Measurements from ENCODE around the gene NT5DC4. TPM values are rescaled to one million over a fixed set of nuclear protein-coding genes. Genes with fewer than 3 reads are reported as not detected.

NT5DC4 gene
- total RNA-seq, result not detected
- long read RNA-seq, donor 1, result 0 reads
- long read RNA-seq, donor 2, result 0 reads

GRCh38 chr2:112720785-112721184 lies at the start of gene NT5DC4:
Gene NT5DC4, plus strand, starts transcription at chr2:112721020. Its CDS starts 60 bp downstream, at chr2:112721080.
- DNase-seq (ENCODE audit: low spot score), result no peak
- intact Hi-C loops (cut with DNase I), result loop anchor here (2.0 to 10.0 kb wide), 2 partner anchors 28 to 96 kb away; no protein-coding TSS in a partner anchor

- intact Hi-C loops (cut with DNase I), result loop anchor here in 1 of 2 donors (5.0 kb wide), 1 partner anchor 590 kb away; no protein-coding TSS in a partner anchor
- DNase-seq (ENCODE audit: low spot score), result no peak
Observed at GRCh38 chr2:112671801-112672200, 49.0 kb upstream of the NT5DC4 start.

- no peak for DNase-seq (ENCODE audit: low spot score)
- intact Hi-C loops (cut with DNase I), result loop anchor here in 1 of 2 donors (5.0 kb wide), 1 partner anchor 591 kb away; no protein-coding TSS in a partner anchor
Observed at GRCh38 chr2:112673008-112673407, 47.8 kb upstream of the NT5DC4 start.

- peak; percentile 94 for DNase-seq (ENCODE audit: low spot score)
- intact Hi-C loops (cut with DNase I), result loop anchor here in 1 of 2 donors (5.0 kb wide), 1 partner anchor 592 kb away; no protein-coding TSS in a partner anchor
Observed at GRCh38 chr2:112674229-112674628, 46.6 kb upstream of the NT5DC4 start.

GRCh38 chr2:112679484-112679883 lies 41.3 kb upstream of the NT5DC4 start:
- intact Hi-C loops (cut with DNase I), result no loop called here
- no peak for DNase-seq (ENCODE audit: low spot score)

- DNase-seq (ENCODE audit: low spot score), result no peak
- intact Hi-C loops (cut with DNase I), result no loop called here
Observed at GRCh38 chr2:112680666-112681101, 40.1 kb upstream of the NT5DC4 start.

- no peak for DNase-seq (ENCODE audit: low spot score)
- intact Hi-C loops (cut with DNase I), result no loop called here
Observed at GRCh38 chr2:112682101-112682500, 38.7 kb upstream of the NT5DC4 start.

- intact Hi-C loops (cut with DNase I), result no loop called here
- no peak for DNase-seq (ENCODE audit: low spot score)
Observed at GRCh38 chr2:112683550-112684414, 37.0 kb upstream of the NT5DC4 start.

- no peak for DNase-seq (ENCODE audit: low spot score)
- intact Hi-C loops (cut with DNase I), result no loop called here
Observed at GRCh38 chr2:112684415-112684775, 36.4 kb upstream of the NT5DC4 start.

- intact Hi-C loops (cut with DNase I), result no loop called here
- no peak for DNase-seq (ENCODE audit: low spot score)
Observed at GRCh38 chr2:112685271-112685884, 35.4 kb upstream of the NT5DC4 start.

- no peak for DNase-seq (ENCODE audit: low spot score)
Observed at GRCh38 chr2:112686348-112687217, 34.2 kb upstream of the NT5DC4 start.

GRCh38 chr2:112687522-112687921 lies 33.3 kb upstream of the NT5DC4 start:
- no peak for DNase-seq (ENCODE audit: low spot score)
- intact Hi-C loops (cut with DNase I), result no loop called here

More at GRCh38 chr2:112686348-112687217, 34.2 kb upstream of the NT5DC4 start:
- intact Hi-C loops (cut with DNase I), result no loop called here

- intact Hi-C loops (cut with DNase I), result no loop called here
- no peak for DNase-seq (ENCODE audit: low spot score)
Observed at GRCh38 chr2:112688086-112688880, 32.5 kb upstream of the NT5DC4 start.

GRCh38 chr2:112690853-112691401 lies 29.9 kb upstream of the NT5DC4 start:
- intact Hi-C loops (cut with DNase I), result no loop called here
- peak; percentile 90 for DNase-seq (ENCODE audit: low spot score)

GRCh38 chr2:112691881-112692281 lies 28.9 kb upstream of the NT5DC4 start:
- no peak for DNase-seq (ENCODE audit: low spot score)
- intact Hi-C loops (cut with DNase I), result loop anchor here in 1 of 2 donors (2.0 kb wide), 1 partner anchor 29 kb away; the partner anchor contains the start of gene NT5DC4

GRCh38 chr2:112692495-112692911 lies 28.3 kb upstream of the NT5DC4 start:
- peak; percentile 83 for DNase-seq (ENCODE audit: low spot score)
- intact Hi-C loops (cut with DNase I), result loop anchor here in 1 of 2 donors (2.0 kb wide), 1 partner anchor 28 kb away; the partner anchor contains the start of gene NT5DC4

GRCh38 chr2:112692918-112693317 lies 27.9 kb upstream of the NT5DC4 start:
- DNase-seq (ENCODE audit: low spot score), result no peak
- intact Hi-C loops (cut with DNase I), result loop anchor here in 1 of 2 donors (2.0 kb wide), 1 partner anchor 28 kb away; the partner anchor contains the start of gene NT5DC4

- intact Hi-C loops (cut with DNase I), result loop anchor here in 1 of 2 donors (2.0 kb wide), 1 partner anchor 27 kb away; the partner anchor contains the start of gene NT5DC4
- DNase-seq (ENCODE audit: low spot score), result no peak
Observed at GRCh38 chr2:112693596-112693995, 27.2 kb upstream of the NT5DC4 start.
